Smooth muscle cell (in vitro differentiated cells): ENCODE data around the gene SLC29A2. TPM values are rescaled to one million over a fixed set of nuclear protein-coding genes. Genes with fewer than 3 reads are reported as not detected.
A peak's percentile ranks its signal among the peaks of the same experiment; 100 is the strongest.

ENCODE experiments used
- DNase-seq: peaks from one replicate; lab custom pipeline; 2025; ENCODE audit not compliant: unreplicated experiment; lab: John Stamatoyannopoulos, UW
- H2AFZ ChIP-seq: fragments of 200-600 bp; sonication (generic); 2 replicates; pipeline ENCODE4 v1.6.0; 2016; ENCODE audit warnings: antibody characterized with exemption, low read depth, mild to moderate bottlenecking
- H3F3A ChIP-seq: fragments of 200-600 bp; sonication (generic); 2 replicates; pipeline ENCODE4 v1.6.0; 2017; ENCODE audit warnings: antibody characterized with exemption, low read depth
- H3K27ac ChIP-seq: fragments of 200-600 bp; sonication (generic); 2 replicates; pipeline ENCODE4 v1.5.1; 2016; ENCODE audit warnings: low read depth, mild to moderate bottlenecking
- H3K27me3 ChIP-seq: fragments of 200-600 bp; sonication (generic); 2 replicates; pipeline ENCODE4 v1.6.1; 2016; ENCODE audit warnings: low read depth, mild to moderate bottlenecking
- H3K36me3 ChIP-seq: fragments of 200-600 bp; sonication (generic); 2 replicates; pipeline ENCODE4 v1.5.1; 2016; ENCODE audit warnings: low read depth
- H3K4me1 ChIP-seq: fragments of 200-600 bp; sonication (generic); 2 replicates; pipeline ENCODE4 v1.5.1; 2016; ENCODE audit warnings: low read depth
- H3K4me2 ChIP-seq: fragments of 200-600 bp; sonication (generic); 2 replicates; pipeline ENCODE4 v1.6.0; 2016; ENCODE audit warnings: mild to moderate bottlenecking
- H3K4me3 ChIP-seq: fragments of 200-600 bp; sonication (generic); 2 replicates; pipeline ENCODE4 v1.5.1; 2016; ENCODE audit warnings: mild to moderate bottlenecking
- H3K79me2 ChIP-seq: fragments of 200-600 bp; sonication (generic); 2 replicates; pipeline ENCODE4 v1.6.0; 2016; ENCODE audit warnings: low read depth, mild to moderate bottlenecking
- H3K9ac ChIP-seq: fragments of 200-600 bp; sonication (generic); 2 replicates; pipeline ENCODE4 v1.6.0; 2016; ENCODE audit warnings: low read depth
- H3K9me3 ChIP-seq: fragments of 200-600 bp; sonication (generic); replicated peaks from 2 replicates; pipeline ENCODE4 v1.5.1; 2016; ENCODE audit warnings: low read depth
- H4K20me1 ChIP-seq: fragments of 200-600 bp; sonication (generic); 2 replicates; pipeline ENCODE4 v1.6.0; 2016; ENCODE audit warnings: low read depth
- CTCF ChIP-seq: fragments of 200-600 bp; sonication (generic); IDR thresholded peaks from 2 replicates; pipeline ENCODE4 v1.5.1; 2017; ENCODE audit warnings: borderline replicate concordance, mild to moderate bottlenecking, antibody characterized with exemption; ENCODE audit not compliant: insufficient read depth, poor library complexity, severe bottlenecking
- WGBS: methylation state at CpG from one replicate; pipeline ENCODE4 v1.1.7; 2016; ENCODE audit warnings: low lambda C conversion rate; 5-methylcytosine and 5-hydroxymethylcytosine counted together
- polyA plus RNA-seq: library from polyadenylated mRNA; unstranded; fragments of >200 nt; fragmentation: Nextera tagmentation; extraction: Ambion mirVana; gene quantifications from 2 replicates; pipeline ENCODE4 v1.2.1, GENCODE V29; 2016
- total RNA-seq: library from RNA; depleted of rRNA; stranded (reverse); fragments of >200 nt; gene quantifications from 2 replicates; pipeline ENCODE4 v1.2.3, GENCODE V29; 2014

The SLC29A2 gene
- total and polyA plus RNA-seq, 2 experiments from 2014 or later, result 3.5 to 8.8 TPM

- peaks cover 28% of the 10 kb centered on the region for H3K79me2 ChIP-seq
- H3K4me3 ChIP-seq, result peak overlapping the region; percentile 47
- H4K20me1 ChIP-seq, result peaks cover 4% of the 10 kb centered on the region
- no peaks in the 10 kb centered on the region for H3K9me3 ChIP-seq
- H3K36me3 ChIP-seq, result no peaks in the 10 kb centered on the region
- no peaks in the 10 kb centered on the region for H3K27me3 ChIP-seq
- no peak for TF ChIP-seq CTCF
- peak overlapping the region; percentile 88 for H3K4me2 ChIP-seq
- H3K9ac ChIP-seq, result peak overlapping the region; percentile 51
- peaks cover 36% of the 10 kb centered on the region for H3F3A ChIP-seq
- no peak for DNase-seq
- WGBS, result 80% methylated on average over 52 of the region's 52 CpGs
- peaks cover 43% of the 10 kb centered on the region for H3K4me1 ChIP-seq
- no peak overlapping the region for H2AFZ ChIP-seq
- H3K27ac ChIP-seq, result peak overlapping the region; percentile 97
Measured at GRCh38 chr11:66315921-66316811, 55.4 kb downstream of the SLC29A2 start.

- WGBS, result 92% methylated on average over 10 of the region's 14 CpGs
- peaks cover 4% of the 10 kb centered on the region for H4K20me1 ChIP-seq
- no peak for TF ChIP-seq CTCF
- peak overlapping the region; percentile 97 for H3K27ac ChIP-seq
- no peaks in the 10 kb centered on the region for H3K36me3 ChIP-seq
- peak overlapping the region; percentile 88 for H3K4me2 ChIP-seq
- H3K9ac ChIP-seq, result no peak overlapping the region
- H3K4me3 ChIP-seq, result peak overlapping the region; percentile 47
- DNase-seq, result no peak
- peaks cover 43% of the 10 kb centered on the region for H3K4me1 ChIP-seq
- no peaks in the 10 kb centered on the region for H3K27me3 ChIP-seq
- peaks cover 28% of the 10 kb centered on the region for H3K79me2 ChIP-seq
- H3K9me3 ChIP-seq, result no peaks in the 10 kb centered on the region
- H2AFZ ChIP-seq, result no peak overlapping the region
- H3F3A ChIP-seq, result peaks cover 40% of the 10 kb centered on the region
Measured at GRCh38 chr11:66315498-66315885, 56.1 kb downstream of the SLC29A2 start.

DNA sequence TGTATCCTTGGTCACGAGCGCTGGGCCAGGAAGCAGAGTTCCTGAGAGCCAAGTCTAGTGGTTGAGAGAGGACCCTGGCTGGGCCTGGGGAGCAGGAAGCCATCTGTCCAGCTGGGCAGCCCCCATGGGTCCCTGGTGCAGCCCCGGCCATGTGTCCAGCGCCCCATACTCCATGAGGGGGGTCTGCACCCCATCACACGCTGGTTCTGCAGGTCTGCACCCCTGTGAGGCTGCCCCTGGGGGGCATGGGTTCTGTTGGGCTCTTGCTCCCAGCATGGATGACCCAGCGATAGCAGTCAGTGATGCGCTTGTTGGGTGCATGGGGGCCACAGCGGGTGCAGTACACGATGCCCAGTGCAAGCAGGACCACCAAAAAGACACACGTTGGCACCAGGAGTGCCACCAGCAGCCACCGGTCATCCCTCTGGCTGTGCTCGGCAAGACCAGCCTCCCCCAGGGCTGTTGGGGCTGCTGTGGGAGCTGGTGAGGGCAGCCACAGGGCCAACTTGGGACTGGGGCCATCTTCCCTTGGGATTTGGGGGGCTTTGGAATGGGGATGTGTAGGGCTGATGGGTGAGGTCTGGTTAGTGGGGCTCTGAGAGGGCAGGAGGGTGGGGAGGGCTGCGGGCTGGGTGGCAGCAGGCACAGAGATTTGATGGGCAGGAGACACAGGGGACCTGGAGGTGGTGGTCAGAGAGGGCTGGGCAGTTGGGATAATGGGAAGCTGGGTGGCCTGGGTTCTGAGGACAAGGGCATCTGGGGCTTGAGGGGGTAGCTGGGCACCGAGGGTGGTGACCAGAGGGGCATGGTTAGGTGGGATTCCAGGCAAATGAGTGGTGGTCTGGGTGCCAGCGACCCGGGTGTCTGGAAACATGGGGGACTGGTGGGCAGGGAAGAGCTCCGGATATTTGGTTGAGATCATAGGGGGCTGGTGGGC, 56.7 kb downstream of the SLC29A2 start:
- peak overlapping the region; percentile 47 for H3K4me3 ChIP-seq
- H3F3A ChIP-seq, result peaks cover 44% of the 10 kb centered on the region
- H4K20me1 ChIP-seq, result peaks cover 4% of the 10 kb centered on the region
- H3K9ac ChIP-seq, result peak overlapping the region; percentile 81
- H3K79me2 ChIP-seq, result peaks cover 28% of the 10 kb centered on the region
- 86% methylated on average over 17 of the region's 17 CpGs for WGBS
- H2AFZ ChIP-seq, result no peak overlapping the region
- peaks cover 43% of the 10 kb centered on the region for H3K4me1 ChIP-seq
- H3K27ac ChIP-seq, result peak overlapping the region; percentile 97
- no peaks in the 10 kb centered on the region for H3K27me3 ChIP-seq
- no peak for DNase-seq
- H3K4me2 ChIP-seq, result peak overlapping the region; percentile 88
- H3K9me3 ChIP-seq, result no peaks in the 10 kb centered on the region
- H3K36me3 ChIP-seq, result no peaks in the 10 kb centered on the region
- TF ChIP-seq CTCF, result no peak
